HEK293 (cell line): ENCODE data around the gene KRTAP10-5.

Source experiments
- CTCF ChIA-PET: fragments of 350-600 bp; formaldehyde crosslinking; extraction: SDS; loops from one replicate; lab custom pipeline; 2021; ENCODE audit warnings: antibody characterized with exemption; lab: Yijun Ruan, JAX
- POLR2A ChIA-PET: fragments of 300-600 bp; formaldehyde crosslinking; extraction: SDS; loops from one replicate; lab custom pipeline; 2020; ENCODE audit warnings: antibody characterized with exemption, inconsistent platforms; lab: Yijun Ruan, JAX
- H3K27ac ChIP-seq: fragments of 200-500 bp; sonication (Bioruptor generic); 2 replicates; pipeline ENCODE4 v1.5.1; 2014; ENCODE audit warnings: low read depth, low read length, control low read depth, inconsistent platforms; ENCODE audit errors: extremely low read depth
- H3K36me3 ChIP-seq, 2 experiments: fragments of 200-500 bp in 1 of 2; sonication (Bioruptor generic) in 1 of 2; 1 replicate in 1 of 2; 2 replicates in 1 of 2; pipeline ENCODE4 v1.5.1; 2014 to 2017; ENCODE audit warnings: inconsistent platforms in 2 of 2, low read length in 2 of 2; ENCODE audit not compliant: control insufficient read depth in 2 of 2, insufficient read depth in 1 of 2
- H3K4me1 ChIP-seq: fragments of 200-500 bp; sonication (Bioruptor generic); 2 replicates; pipeline ENCODE4 v1.5.1; 2014; ENCODE audit warnings: mild to moderate bottlenecking, low read length, inconsistent platforms; ENCODE audit not compliant: control insufficient read depth, insufficient read depth
- H3K4me3 ChIP-seq: 2 replicates; pipeline ENCODE4 v1.5.1; 2011; ENCODE audit warnings: low read depth, mild to moderate bottlenecking, control low read depth, low read length, moderate library complexity
- H3K9me3 ChIP-seq: fragments of 200-500 bp; sonication (Bioruptor generic); 2 replicates; pipeline ENCODE4 v1.5.1; 2014; ENCODE audit warnings: low read depth, low read length, inconsistent platforms; ENCODE audit not compliant: control insufficient read depth, insufficient read depth
- GLI2 ChIP-seq: fragments of 450-650 bp; formaldehyde crosslinking; IDR thresholded peaks from 2 replicates; pipeline ENCODE4; 2017; ENCODE audit warnings: missing biosample characterization, missing genetic modification characterization, low read depth, borderline replicate concordance
- GLI4 ChIP-seq: fragments of 450-650 bp; formaldehyde crosslinking; IDR thresholded peaks from 2 replicates; pipeline ENCODE4 v1.5.1; 2016; ENCODE audit warnings: missing biosample characterization, missing genetic modification characterization
- TCF7L2 ChIP-seq: IDR thresholded peaks from 2 replicates; pipeline ENCODE4 v1.6.1; 2011; ENCODE audit warnings: low read depth, mild to moderate bottlenecking, inconsistent platforms, low read length, moderate library complexity, borderline replicate concordance
- YY1 ChIP-seq: fragments of 450-650 bp; formaldehyde crosslinking; IDR thresholded peaks from 2 replicates; pipeline ENCODE4 v1.5.1; 2018; ENCODE audit warnings: missing biosample characterization, missing genetic modification characterization
- ZNF157 ChIP-seq: fragments of 450-650 bp; formaldehyde crosslinking; IDR thresholded peaks from 2 replicates; pipeline ENCODE4 v1.5.1; 2016; ENCODE audit warnings: missing biosample characterization, missing genetic modification characterization
- ZNF341 ChIP-seq: fragments of 450-650 bp; formaldehyde crosslinking; IDR thresholded peaks from 2 replicates; pipeline ENCODE4; 2016; ENCODE audit warnings: low read depth, missing biosample characterization, missing genetic modification characterization
- ZNF350 ChIP-seq: fragments of 450-650 bp; formaldehyde crosslinking; IDR thresholded peaks from 2 replicates; pipeline ENCODE4 v1.5.0; 2017; ENCODE audit warnings: missing biosample characterization, mild to moderate bottlenecking, missing genetic modification characterization
- ZNF514 ChIP-seq: fragments of 450-650 bp; formaldehyde crosslinking; IDR thresholded peaks from 2 replicates; pipeline ENCODE4 v1.5.1; 2016; ENCODE audit warnings: missing biosample characterization, missing genetic modification characterization
- ZNF658 ChIP-seq: fragments of 450-650 bp; formaldehyde crosslinking; IDR thresholded peaks from 2 replicates; pipeline ENCODE4; 2016; ENCODE audit warnings: missing biosample characterization, missing genetic modification characterization
- ZNF660 ChIP-seq: fragments of 450-650 bp; IDR thresholded peaks from 2 replicates; pipeline ENCODE4 v1.5.1; 2018; ENCODE audit warnings: missing biosample characterization, mild to moderate bottlenecking, missing genetic modification characterization
- ZNF843 ChIP-seq: fragments of 450-650 bp; formaldehyde crosslinking; IDR thresholded peaks from 2 replicates; pipeline ENCODE4 v1.5.1; 2016; ENCODE audit warnings: missing biosample characterization, missing genetic modification characterization
- TF ChIP-seq, protein P1 (sequence below): fragments of 450-650 bp; formaldehyde crosslinking; IDR thresholded peaks from 2 replicates; pipeline ENCODE4 v1.5.1; 2016; ENCODE audit warnings: missing biosample characterization, missing genetic modification characterization
- TF ChIP-seq, protein P2 (sequence below): fragments of 450-650 bp; formaldehyde crosslinking; IDR thresholded peaks from 2 replicates; pipeline ENCODE4 v1.5.1; 2016; ENCODE audit warnings: missing biosample characterization, missing genetic modification characterization
- TF ChIP-seq, protein P3 (sequence below): fragments of 450-650 bp; formaldehyde crosslinking; IDR thresholded peaks from 2 replicates; pipeline ENCODE4 v1.5.1; 2016; ENCODE audit warnings: missing biosample characterization, missing genetic modification characterization
- TF ChIP-seq, protein P4 (sequence below): fragments of 450-650 bp; formaldehyde crosslinking; IDR thresholded peaks from 2 replicates; pipeline ENCODE4 v1.5.1; 2017; ENCODE audit warnings: missing biosample characterization, missing genetic modification characterization
- TF ChIP-seq, protein P5 (sequence below): fragments of 450-650 bp; formaldehyde crosslinking; IDR thresholded peaks from 2 replicates; pipeline ENCODE4 v1.5.1; 2016; ENCODE audit warnings: missing biosample characterization, missing genetic modification characterization
- TF ChIP-seq, protein P6 (sequence below): fragments of 450-650 bp; formaldehyde crosslinking; IDR thresholded peaks from 2 replicates; pipeline ENCODE4 v1.5.1; 2016; ENCODE audit warnings: missing biosample characterization, missing genetic modification characterization

Gene KRTAP10-5

DNA sequence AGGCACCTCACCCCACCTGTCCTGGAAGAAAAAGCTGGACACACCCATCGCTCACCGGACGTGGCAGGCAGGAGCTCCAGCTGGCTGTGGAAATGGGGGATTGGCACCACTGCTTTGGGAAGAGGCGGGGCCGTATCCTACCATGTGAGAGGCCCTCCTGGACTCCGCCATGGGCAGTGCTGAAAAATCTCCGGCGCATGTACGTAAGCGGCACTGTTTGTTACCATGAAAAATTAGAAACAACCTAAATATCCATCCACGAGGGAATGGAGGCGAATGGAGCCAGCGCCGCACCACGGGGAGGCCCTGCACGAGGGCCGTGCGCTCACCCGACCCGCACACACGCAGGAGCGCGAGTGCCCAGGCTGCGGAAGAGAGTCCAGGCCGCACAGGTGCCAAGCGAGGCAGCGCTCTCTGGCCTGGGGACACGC, 34.6 kb upstream of the KRTAP10-5 start:
- Histone ChIP-seq H3K9me3 (no peaks in the 10 kb centered on the region), H3K27ac (no peak overlapping the region), H3K36me3 (no peaks in the 10 kb centered on the region), H3K4me1 (no peaks in the 10 kb centered on the region), H3K4me3 (no peak overlapping the region)
- TF ChIP-seq, protein P1, sequence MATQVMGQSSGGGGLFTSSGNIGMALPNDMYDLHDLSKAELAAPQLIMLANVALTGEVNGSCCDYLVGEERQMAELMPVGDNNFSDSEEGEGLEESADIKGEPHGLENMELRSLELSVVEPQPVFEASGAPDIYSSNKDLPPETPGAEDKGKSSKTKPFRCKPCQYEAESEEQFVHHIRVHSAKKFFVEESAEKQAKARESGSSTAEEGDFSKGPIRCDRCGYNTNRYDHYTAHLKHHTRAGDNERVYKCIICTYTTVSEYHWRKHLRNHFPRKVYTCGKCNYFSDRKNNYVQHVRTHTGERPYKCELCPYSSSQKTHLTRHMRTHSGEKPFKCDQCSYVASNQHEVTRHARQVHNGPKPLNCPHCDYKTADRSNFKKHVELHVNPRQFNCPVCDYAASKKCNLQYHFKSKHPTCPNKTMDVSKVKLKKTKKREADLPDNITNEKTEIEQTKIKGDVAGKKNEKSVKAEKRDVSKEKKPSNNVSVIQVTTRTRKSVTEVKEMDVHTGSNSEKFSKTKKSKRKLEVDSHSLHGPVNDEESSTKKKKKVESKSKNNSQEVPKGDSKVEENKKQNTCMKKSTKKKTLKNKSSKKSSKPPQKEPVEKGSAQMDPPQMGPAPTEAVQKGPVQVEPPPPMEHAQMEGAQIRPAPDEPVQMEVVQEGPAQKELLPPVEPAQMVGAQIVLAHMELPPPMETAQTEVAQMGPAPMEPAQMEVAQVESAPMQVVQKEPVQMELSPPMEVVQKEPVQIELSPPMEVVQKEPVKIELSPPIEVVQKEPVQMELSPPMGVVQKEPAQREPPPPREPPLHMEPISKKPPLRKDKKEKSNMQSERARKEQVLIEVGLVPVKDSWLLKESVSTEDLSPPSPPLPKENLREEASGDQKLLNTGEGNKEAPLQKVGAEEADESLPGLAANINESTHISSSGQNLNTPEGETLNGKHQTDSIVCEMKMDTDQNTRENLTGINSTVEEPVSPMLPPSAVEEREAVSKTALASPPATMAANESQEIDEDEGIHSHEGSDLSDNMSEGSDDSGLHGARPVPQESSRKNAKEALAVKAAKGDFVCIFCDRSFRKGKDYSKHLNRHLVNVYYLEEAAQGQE: no peak
- TF ChIP-seq ZNF658 (tag by site-specific recombination): no peak
- TF ChIP-seq ZNF341 (tag by site-specific recombination): no peak
- CTCF ChIA-PET: interaction anchor here (0.7 to 1.1 kb wide), 2 partner anchors 62 to 104 kb away, joined by 3 to 6 read pairs; no protein-coding TSS in a partner anchor
- POLR2A ChIA-PET: no interaction called here

DNA sequence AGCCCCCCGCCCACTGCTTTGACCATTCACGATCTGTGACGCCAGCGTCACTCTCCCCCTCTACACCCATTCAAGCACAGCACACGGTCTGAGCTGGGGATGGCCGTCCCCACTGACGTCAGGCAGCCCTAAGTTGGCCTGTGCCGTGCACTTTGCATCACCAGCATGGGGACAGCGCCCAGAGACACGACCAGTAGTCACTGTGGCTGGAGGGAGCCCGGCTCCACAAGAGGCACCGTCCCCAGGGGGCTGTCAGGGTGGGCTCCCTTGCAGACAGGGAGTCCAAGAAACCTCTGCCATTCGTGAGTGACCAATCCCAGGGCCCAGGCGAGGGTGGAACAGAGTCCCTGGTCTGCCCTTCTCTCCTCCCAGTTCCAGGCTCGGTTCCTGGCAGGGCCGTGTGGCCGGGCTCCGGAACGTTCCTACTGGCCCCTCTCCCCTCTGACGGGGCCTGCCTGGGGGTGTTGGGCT, 33.8 kb upstream of the KRTAP10-5 start:
- ChIA-PET CTCF (no interaction called here), POLR2A (no interaction called here)
- no peaks in the 10 kb centered on the region for H3K4me1 ChIP-seq
- TF ChIP-seq YY1 (tag by site-specific recombination) (no peak), ZNF350 (tag by site-specific recombination) (no peak), TCF7L2 (no peak), ZNF514 (no peak), ZNF660 (tag by site-specific recombination) (no peak), ZNF157 (no peak), GLI4 (tag by site-specific recombination) (no peak), ZNF658 (tag by site-specific recombination) (no peak), GLI2 (tag by site-specific recombination) (no peak), ZNF843 (no peak)
- TF ChIP-seq, protein P2, sequence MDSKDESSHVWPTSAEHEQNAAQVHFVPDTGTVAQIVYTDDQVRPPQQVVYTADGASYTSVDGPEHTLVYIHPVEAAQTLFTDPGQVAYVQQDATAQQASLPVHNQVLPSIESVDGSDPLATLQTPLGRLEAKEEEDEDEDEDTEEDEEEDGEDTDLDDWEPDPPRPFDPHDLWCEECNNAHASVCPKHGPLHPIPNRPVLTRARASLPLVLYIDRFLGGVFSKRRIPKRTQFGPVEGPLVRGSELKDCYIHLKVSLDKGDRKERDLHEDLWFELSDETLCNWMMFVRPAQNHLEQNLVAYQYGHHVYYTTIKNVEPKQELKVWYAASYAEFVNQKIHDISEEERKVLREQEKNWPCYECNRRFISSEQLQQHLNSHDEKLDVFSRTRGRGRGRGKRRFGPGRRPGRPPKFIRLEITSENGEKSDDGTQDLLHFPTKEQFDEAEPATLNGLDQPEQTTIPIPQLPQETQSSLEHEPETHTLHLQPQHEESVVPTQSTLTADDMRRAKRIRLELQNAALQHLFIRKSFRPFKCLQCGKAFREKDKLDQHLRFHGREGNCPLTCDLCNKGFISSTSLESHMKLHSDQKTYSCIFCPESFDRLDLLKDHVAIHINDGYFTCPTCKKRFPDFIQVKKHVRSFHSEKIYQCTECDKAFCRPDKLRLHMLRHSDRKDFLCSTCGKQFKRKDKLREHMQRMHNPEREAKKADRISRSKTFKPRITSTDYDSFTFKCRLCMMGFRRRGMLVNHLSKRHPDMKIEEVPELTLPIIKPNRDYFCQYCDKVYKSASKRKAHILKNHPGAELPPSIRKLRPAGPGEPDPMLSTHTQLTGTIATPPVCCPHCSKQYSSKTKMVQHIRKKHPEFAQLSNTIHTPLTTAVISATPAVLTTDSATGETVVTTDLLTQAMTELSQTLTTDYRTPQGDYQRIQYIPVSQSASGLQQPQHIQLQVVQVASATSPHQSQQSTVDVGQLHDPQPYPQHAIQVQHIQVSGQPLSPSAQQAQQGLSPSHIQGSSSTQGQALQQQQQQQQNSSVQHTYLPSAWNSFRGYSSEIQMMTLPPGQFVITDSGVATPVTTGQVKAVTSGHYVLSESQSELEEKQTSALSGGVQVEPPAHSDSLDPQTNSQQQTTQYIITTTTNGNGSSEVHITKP (tag by site-specific recombination): no peak
- TF ChIP-seq, protein P3, sequence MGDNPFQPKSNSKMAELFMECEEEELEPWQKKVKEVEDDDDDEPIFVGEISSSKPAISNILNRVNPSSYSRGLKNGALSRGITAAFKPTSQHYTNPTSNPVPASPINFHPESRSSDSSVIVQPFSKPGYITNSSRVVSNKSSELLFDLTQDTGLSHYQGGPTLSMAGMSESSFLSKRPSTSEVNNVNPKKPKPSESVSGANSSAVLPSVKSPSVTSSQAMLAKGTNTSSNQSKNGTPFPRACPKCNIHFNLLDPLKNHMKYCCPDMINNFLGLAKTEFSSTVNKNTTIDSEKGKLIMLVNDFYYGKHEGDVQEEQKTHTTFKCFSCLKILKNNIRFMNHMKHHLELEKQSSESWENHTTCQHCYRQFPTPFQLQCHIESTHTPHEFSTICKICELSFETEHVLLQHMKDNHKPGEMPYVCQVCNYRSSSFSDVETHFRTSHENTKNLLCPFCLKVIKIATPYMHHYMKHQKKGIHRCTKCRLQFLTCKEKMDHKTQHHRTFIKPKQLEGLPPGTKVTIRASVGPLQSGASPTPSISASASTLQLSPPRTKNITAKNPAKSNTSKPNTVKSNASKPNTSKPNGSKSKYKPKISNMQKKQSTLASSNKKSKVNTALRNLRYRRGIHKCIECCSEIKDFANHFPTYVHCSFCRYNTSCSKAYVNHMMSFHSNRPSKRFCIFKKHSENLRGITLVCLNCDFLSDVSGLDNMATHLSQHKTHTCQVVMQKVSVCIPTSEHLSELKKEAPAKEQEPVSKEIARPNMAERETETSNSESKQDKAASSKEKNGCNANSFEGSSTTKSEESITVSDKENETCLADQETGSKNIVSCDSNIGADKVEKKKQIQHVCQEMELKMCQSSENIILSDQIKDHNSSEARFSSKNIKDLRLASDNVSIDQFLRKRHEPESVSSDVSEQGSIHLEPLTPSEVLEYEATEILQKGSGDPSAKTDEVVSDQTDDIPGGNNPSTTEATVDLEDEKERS (tag by site-specific recombination): no peak
- TF ChIP-seq, protein P4, sequence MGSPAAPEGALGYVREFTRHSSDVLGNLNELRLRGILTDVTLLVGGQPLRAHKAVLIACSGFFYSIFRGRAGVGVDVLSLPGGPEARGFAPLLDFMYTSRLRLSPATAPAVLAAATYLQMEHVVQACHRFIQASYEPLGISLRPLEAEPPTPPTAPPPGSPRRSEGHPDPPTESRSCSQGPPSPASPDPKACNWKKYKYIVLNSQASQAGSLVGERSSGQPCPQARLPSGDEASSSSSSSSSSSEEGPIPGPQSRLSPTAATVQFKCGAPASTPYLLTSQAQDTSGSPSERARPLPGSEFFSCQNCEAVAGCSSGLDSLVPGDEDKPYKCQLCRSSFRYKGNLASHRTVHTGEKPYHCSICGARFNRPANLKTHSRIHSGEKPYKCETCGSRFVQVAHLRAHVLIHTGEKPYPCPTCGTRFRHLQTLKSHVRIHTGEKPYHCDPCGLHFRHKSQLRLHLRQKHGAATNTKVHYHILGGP (tag by site-specific recombination): no peak
- TF ChIP-seq, protein P1: no peak
- TF ChIP-seq, protein P5, sequence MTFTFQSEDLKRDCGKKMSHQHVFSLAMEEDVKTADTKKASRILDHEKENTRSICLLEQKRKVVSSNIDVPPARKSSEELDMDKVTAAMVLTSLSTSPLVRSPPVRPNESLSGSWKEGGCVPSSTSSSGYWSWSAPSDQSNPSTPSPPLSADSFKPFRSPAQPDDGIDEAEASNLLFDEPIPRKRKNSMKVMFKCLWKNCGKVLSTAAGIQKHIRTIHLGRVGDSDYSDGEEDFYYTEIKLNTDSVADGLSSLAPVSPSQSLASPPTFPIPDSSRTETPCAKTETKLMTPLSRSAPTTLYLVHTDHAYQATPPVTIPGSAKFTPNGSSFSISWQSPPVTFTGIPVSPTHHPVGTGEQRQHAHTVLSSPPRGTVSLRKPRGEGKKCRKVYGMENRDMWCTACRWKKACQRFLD (tag by site-specific recombination): no peak
- TF ChIP-seq, protein P6, sequence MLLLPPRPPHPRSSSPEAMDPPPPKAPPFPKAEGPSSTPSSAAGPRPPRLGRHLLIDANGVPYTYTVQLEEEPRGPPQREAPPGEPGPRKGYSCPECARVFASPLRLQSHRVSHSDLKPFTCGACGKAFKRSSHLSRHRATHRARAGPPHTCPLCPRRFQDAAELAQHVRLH (tag by site-specific recombination): no peak

More for the DNA sequence above, 33.8 kb upstream of the KRTAP10-5 start:
- Histone ChIP-seq H3K9me3 (no peaks in the 10 kb centered on the region), H3K27ac (no peak overlapping the region), H3K36me3 (no peaks in the 10 kb centered on the region), H3K4me3 (no peak overlapping the region)
